Left kidney (tissue), 2 donors: ENCODE measurements around the gene FAM47E. TPM values are rescaled to one million over a fixed set of nuclear protein-coding genes. Genes with fewer than 3 reads are reported as not detected.

Experiments
- DNase-seq: peaks from one replicate; pipeline ENCODE4 v3.0.0-alpha.2; 2013
- polyA plus RNA-seq: library from polyadenylated mRNA; unstranded; fragments of 120-200 nt; gene quantifications from one replicate; pipeline ENCODE4 v1.2.1, GENCODE V29; 2013; ENCODE audit not compliant: insufficient read length

The FAM47E gene
- polyA plus RNA-seq, 1 donor, result 9.4 TPM

DNA sequence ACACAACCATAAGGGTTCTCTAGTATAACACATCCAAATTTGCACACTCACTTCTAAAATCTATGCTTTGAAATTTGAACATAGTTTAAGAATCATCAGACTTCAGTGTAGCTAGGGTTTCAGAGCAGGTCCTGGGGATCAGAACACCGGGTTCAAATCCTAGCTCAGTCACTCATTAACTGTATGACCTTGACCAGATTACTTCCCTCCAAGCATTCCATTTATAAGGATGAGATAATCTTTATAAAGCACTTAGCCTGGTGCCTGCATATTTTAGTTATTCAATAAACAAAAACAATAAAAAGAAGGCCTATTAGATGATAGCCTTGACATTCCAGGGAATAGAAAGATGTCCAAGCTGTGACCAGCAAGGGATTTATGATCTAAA is 50.2 kb downstream of the FAM47E start:
- DNase-seq, result no peak

DNA sequence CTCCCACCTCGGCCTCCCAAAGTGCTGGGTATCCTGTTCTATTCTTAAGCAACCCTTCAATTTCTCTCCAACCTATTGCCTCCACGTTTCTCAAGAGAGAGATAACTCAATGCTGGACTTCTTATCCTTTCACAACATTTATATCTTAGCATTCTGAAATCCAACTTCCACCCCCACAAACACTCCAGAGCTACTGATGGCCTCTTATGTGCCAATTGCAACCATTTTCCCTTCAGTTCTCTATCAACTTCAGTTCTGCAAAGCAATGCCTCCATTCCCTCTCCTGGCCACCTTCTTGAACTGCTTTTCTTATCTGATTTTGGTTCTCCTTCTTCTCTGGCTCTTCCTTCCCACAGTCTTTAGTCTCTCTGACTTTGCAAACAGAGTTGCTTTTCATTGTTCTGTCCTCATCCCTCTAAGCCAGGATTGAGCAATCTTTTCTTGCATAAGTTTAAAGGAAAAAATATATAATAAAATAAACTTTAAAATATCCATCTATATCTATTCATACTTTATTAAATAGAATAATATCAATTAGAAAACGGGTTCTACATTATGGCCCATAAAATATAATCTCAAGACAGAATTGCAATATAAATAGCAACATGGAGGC is 51.4 kb downstream of the FAM47E start:
- no peak for DNase-seq

DNA sequence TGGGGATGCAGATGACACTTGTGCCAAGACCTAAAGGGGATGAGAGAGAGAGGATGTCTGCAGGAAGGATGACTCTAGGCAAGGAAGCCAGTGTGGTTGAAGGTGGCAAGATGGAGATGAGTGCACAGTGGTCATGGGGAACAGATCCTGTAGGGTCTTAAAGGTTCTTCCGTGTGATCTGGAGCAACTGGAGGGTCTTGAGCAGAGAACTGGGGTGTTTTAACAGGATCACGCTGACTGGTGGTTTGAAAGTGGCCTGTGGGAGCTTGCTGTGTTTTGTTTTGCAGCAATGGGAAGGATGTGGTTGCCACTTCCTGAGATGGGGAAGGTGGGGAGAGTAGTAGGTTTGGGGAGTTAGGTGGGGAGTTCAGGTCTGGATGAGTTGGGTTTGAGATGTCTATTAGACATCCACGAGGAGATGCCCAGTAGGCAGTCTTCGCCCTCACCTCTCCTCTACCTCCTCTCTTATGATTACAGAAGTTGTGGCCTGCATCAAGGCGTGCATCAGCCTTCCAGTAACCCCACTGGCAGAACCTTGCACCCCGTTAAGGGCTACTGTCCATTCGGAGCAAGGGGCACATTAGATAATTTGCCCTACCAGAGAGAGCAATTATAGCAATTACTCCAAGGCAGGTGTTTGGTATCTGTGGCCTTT is 53.6 kb downstream of the FAM47E start:
- no peak for DNase-seq

DNA sequence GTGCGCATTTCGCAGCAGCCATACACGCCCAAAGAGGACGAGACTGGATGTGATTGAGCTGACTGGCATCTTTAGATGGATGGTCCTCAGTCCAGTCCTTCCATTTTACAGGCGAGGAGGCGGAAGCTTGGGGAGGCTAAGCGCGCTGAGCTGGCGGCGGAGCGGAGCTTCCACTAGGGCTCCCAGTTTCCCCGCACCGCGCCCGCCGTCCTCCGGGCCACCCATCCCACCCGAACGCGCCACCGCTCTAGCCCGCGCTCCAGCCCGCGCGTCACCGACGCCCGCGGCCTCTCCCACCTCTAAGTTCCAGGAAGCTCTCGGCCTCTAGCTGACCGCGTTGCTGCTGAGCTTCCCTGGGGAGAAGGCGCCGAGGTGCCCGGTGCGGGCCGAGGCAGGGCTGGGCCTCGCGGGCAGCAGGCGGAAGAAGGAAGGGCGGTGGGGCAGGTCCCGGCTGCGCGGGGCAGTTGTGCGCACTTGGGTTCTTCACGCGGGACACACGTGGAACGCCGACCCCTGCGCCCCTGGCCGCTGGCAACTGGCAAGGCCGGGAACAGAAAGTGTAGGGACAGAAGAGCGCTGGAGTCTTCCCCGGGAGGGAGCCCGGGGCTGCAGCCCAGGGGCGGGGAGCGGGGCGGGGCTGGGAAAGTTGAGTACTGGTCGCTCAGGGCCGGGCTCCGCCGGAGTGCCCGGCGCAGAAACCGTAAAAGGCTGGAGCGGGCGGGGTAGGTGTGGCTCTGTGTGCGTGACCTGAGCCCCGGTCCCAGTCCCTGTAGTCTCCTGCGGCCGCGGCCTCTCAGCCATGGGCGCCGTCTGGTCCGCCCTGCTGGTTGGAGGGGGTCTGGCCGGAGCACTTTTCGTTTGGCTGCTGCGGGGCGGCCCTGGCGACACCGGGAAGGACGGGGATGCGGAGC is 54.7 kb downstream of the FAM47E start, which contains the start of gene STBD1:
TSS of gene STBD1 (plus strand) at position 763 of the 911 bp plus-strand sequence. CDS start at position 800, 37 bp downstream.
- DNase-seq, result peak; percentile 64

DNA sequence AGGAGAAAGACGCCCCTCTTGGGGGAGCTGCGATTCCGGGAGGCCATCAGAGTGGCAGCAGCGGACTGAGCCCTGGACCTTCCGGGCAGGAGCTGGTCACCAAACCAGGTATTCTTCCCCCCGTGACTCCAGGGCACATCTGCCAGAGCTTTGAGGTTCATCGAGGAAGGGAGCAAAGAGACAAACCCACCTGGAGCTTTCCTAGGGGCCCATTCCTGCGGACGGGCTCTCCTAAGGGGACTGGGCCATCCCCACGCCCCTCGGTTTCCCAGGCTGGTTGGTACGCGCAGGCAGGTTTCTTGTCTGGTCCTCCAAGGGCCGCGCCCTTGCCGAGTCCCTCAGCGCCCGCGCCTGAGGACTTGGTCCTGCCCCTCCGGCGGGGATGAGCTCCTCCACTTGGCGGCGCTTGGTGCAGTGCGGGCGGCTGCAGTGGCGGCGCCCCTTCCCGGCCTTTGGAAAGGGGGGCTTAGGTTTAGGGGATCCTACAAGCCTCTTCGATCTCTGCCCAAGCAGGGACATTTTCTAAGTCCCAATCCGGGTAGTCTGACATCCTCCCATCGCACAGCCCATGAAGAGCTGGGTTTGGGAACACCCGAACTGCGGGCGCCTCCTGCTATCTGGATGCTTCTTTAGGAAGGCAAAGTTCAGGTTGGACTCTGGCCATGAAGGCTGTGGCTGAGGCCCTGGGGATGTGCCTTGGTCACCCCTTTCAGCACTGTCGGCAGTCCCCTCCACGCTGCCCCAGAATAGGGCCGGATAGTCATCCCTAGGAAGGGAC is 55.5 kb downstream of the FAM47E start:
- DNase-seq, result peak; percentile 36

DNA sequence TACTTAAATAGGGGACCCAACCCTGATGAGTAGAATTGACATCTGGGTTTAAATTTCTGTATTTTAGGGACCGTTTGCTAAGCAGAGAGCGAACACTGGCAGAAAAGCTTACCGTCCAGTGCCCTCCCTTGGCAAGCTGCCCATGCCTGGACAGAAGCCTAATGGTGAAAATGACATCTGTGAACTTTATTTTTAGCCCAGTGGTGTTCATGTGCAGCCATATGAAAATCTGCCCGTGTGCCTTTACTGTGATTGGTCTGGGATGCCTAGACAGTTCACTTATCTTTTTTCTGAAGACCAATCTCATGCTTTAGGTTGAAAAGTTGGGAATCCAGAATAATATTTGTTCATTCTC is 56.1 kb downstream of the FAM47E start:
- no peak for DNase-seq

DNA sequence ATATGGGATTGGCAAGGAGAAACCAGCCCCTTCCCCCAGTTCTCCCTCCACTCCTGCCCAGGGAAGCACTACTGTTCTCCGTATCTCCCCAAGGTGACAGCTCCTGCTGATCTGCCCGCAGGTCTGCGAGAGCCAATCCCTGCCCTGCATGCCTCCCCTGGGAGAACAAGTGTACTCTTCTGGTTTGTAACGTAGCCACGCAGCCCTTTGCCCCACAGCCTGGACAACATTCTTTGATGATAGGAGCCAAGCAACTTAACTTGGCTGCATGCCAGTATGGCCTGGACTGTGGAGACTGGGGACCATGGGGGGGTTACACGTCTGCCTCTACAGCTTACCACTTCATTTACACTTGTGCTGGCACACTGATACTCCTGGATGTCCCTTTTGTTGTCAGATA is 57.0 kb downstream of the FAM47E start:
- no peak for DNase-seq

DNA sequence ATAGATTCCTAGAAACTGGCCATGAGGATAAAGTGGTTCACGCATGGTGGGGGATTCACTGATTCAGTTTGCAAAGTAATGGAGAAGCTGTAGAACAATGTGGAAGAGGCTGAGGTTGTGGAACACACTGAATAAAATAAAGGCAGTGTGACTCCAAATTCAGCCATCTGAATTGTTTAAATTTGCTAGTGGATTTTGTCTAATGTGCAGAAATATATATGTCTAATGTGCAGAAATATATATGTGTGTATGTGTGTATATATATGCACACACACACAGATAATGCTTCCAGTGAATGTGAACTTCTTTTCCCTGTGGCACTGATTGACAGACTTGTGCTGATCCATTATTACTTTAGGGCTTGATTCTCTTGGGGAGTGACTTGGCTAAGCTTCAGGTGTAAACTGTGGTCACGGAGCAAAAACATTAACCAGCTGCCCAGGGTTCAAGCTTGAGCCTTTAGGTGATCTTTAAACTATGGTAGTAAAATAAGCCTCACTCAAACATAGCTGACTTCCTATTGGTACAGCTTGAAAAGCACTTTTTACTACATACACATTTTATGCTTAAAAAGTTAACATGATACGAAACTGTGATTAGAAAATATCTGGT is 58.5 kb downstream of the FAM47E start:
- no peak for DNase-seq

DNA sequence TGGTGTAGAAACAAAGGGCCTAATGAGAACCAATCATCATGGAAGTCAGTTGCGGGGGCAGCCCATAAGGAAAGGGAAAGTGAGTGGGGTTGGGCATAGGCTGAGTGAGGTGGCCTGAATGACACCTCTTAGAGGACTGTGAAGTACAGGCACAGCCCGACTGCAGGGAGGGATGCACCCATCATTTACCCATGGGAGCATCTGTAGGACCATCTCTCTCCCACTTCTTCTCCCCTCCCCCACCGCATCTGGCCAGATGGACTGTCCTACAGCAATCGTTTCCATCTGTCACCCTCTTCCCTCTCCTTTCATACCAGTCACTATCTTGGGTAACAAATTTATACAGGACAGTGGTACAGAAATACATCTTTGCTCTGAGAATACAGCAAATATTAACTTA is 59.2 kb downstream of the FAM47E start:
- no peak for DNase-seq

DNA sequence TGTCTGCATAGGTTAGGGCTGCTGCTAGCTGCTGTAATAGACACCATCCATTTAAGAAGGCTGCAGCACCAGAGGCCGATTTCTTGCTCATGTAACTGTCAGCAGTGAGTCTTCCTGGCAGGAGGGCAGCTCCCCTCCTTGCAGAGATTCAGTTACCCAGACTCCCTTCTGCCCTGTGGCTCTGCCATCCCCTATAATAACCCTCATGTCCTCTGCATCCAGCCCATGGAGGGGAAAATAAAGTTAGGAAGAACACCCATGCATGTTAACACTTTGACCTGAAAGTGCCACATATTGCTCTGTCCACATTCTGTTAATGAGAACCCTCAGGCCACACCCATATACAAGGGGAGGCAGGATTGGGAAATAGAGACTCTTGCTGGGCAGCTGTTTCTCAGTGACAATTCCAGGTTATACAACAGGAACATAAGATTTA is 60.4 kb downstream of the FAM47E start:
- DNase-seq, result no peak

DNA sequence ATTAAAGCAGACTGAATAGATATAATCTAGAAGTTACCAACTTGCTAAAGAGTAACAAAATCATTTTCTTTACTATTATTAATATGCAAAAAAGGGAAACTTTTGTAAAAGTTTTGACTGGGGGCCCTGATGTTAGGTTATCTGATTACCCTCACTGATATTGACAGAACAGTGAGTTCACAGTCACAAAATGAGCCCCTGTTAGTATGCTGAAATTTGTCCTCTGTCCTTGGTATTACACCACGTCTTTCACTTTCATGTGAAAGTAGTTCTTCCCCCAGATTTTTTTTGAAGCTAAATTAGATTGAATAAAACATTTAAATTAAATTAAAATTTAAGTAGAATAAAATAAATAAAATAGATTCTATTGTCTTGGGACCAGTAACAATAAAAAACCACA is 60.9 kb downstream of the FAM47E start:
- no peak for DNase-seq

DNA sequence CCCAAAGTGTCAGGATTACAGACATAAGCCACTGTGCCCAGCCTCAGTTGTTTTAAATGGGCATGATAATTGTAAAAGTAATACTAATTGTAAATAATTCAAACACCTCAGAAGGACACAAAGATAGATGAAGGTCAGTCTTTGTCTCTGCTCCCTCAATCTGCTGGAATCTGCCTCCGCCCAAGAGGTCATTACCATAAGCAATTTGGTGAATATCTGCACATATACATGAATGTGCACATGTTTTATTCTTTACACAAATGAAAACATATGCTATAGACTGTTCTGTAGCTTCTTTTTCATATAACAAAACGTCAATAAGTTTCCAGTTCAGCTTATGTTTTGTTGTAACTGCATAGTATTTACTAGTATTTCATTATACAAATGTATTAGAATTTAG is 62.0 kb downstream of the FAM47E start:
- no peak for DNase-seq

DNA sequence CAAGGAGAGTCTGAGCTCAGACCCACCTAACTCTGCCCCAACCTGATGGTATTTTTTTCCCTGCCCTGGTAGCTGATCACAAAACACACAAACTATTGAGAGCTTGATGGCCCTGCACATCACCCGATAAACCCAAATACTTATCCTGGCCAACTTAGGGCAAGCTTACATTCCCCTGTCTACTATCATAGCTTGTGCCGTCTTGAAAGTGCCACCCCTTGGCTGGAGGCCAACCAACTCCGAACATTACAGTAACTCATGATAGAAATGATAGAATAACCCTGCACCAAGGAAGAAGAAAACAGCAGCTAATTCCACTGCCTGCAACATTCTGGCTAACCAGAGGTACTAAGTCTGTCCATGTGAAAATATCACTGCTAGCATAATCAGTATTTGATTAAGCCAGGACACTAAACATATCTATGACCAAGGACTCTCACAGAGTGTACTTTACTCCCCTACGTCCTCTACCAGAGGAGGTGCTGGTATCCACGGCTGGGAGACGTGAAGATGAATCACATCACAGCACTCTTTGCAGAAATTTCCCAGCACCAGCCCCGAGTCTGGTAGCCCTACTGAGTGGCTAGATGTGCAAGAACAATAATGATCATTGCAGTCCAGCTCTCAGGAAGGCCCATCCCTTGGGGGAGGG is 63.9 kb downstream of the FAM47E start:
- DNase-seq, result no peak

DNA sequence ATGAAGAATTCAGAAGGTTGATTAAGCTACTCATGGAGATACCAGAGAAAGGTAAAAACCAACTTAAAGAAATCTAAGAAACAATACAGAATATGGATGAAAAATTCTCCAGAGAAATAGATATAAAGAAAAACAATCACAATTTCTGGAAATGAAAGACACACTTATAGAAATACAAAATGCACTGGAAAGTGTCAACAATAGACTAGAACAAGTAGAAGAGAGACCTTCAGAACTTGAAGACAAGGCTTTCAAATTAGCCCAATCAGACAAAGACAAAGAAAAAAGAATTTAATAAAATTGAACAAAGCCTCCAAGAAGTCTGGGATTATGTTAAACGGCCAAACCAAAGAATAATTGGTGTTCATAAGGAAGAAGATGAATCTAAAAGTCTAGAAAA is 64.6 kb downstream of the FAM47E start:
- no peak for DNase-seq

DNA sequence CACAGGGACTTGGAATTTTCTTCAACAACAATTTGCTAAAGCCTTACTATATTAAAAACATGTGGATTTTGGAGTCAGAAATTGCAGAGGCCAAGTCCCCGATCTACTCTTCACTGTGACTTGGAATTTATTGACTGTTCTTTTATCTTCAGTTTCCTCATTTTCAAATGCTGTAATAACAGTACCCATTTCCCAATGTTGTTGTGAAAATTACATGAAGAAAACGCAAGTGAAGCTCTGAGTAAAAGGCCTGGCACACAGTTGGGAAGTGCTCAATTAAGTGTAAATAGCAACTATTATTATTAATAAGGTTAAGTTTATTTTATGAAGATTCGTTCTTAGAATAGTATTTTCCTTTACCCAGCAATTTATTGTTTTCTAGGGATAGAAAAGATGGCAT is 70.7 kb downstream of the FAM47E start:
- DNase-seq, result no peak

DNA sequence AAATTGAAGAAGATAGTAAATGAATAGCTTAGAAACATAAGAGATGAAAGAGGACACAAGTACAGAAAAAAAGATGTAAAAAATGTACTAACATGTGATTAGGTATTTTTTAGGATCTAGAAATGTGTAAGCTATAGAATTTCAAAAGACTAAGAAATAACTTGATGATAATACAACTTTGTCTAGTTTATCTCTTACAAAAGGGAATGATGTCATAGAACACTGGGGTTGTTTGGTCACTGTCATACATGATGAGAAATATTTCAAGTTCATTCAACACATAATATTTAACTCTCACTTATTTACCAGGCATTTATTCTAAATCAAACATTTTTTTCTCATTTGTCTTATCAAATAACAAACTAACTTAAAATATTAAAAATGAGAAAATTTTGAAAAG is 73.6 kb downstream of the FAM47E start:
- no peak for DNase-seq

DNA sequence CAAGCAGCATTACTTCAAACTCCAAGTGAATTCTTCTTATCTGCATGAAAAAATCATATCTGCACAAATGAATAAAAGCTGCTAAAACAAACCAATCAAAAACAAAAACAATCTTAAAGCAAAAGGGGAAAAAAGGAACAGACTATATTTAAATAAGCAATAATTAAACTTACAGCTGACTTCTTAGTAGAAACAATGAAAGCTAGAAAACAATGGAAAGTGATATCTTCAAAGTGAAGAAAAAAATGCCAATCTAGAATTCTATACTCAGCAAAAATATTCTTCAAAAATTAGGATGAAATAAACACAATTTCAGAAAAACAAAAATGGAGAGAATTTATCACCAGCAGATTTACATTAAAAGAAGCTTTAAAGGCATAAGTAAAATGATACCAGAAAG is 75.0 kb downstream of the FAM47E start:
- no peak for DNase-seq
